AG10803 (cell line): Measurements from ENCODE around the gene HMGCLL1.

Source experiments
- DNase-seq: peaks from one replicate; pipeline ENCODE4 v3.0.0; 2010; ENCODE audit warnings: low read depth
- H3K4me3 ChIP-seq: 2 replicates; pipeline ENCODE4 v1.5.1; 2011; ENCODE audit warnings: mild to moderate bottlenecking, low read length, control low read depth
- CTCF ChIP-seq: conservative IDR thresholded peaks from 2 replicates; pipeline ENCODE4 v1.5.1; 2011; ENCODE audit warnings: mild to moderate bottlenecking, low read length, control low read depth, inconsistent platforms

Gene HMGCLL1

DNA sequence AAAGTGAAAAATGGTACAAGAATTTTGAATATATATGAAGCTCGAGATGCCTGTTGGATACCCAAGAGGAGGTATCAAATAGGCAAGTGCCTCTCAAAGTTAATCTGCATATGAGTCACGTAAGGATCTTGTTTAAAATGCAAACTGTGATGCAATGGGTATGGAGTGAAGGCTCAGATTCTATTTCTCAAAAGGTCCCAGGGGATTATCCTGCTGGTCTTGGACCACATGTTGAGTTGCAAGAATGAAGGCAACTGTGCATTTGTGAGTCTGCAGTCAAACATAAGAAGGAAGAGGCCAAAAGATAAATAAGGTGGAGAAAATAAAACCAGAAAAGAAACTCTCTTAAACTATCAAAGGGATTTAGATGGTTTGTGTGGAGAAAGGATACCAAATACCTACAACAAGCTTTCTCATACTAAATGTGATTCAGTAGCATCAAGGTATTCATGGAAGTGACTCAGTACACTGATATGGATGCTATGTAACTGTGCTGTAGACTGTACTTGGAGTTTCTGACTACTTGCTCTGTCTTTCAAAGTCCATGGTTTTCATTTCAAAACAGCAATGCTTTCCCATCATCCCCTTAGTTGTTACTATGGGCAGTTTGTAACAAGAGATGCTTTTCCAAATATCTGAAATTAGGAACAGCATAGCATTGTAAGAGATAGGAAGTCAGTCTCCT, 145.4 kb downstream of the HMGCLL1 start:
- H3K4me3 ChIP-seq, result no peak overlapping the region
- DNase-seq, result peak; percentile 62
- TF ChIP-seq CTCF, result no peak

DNA sequence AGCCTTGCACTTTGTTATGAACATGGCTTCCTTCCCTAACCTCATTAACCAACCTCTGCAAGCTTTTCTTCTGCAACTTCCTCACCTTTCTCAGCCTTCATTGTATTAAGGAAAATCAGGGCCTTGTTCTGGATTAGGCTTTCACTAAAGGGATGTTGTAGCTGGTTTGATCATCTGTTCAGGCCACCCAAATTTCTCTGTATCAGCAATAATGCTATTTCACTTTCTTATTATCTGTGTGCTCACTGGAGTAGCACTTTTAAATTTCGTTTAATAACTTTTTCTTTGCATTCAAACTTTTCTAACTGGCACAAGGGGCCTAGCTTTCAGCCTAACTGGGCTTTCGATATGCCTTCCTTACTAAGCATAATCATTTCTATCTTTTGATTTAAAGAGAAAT, 155.1 kb downstream of the HMGCLL1 start:
- DNase-seq, result no peak
- TF ChIP-seq CTCF, result no peak
- no peak overlapping the region for H3K4me3 ChIP-seq

- no peak for TF ChIP-seq CTCF
- no peak for DNase-seq
- H3K4me3 ChIP-seq, result no peak overlapping the region
Observed at GRCh38 chr6:55410674-55411073, 168.3 kb downstream of the HMGCLL1 start.

DNA sequence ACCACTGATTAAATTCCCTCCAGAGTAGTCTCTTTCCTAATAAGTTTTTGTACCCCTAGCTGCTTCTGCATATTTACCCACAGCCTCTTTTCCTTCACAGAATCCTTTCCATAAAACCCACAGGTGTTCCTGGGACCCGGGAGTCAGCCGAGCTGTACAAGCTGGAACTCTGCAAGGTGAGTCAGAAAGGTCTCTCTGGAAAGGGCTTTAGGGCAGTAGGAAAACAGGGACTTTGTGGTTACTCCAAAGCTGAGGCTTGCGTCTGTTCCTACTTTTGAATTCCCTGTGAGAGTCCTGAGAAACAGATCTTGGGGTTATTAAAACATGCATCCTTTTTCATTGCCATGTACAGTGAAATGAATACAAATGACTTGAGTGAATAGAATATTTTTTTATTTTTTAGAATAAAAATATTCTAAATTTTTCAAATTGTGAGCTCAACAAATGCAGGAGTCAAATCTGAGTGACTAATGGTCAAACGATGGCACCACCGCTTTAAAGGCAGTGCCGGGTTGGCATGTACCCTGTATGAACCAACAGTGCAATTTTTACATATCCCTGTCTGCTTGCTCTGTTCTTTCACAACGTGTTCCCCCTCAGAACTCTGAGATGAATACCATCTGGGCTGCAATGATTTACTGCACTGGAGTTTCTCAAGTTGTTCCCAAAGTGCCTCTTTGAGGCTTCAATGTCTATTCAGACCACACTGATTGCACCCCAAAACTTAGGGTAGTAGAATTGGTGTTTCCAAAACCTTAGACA, 173.3 kb downstream of the HMGCLL1 start:
- H3K4me3 ChIP-seq, result no peak overlapping the region
- no peak for TF ChIP-seq CTCF
- DNase-seq, result peak; percentile 3

- no peak overlapping the region for H3K4me3 ChIP-seq
- TF ChIP-seq CTCF, result no peak
- DNase-seq, result no peak
Observed at GRCh38 chr6:55399351-55399750, 179.6 kb downstream of the HMGCLL1 start.

DNA sequence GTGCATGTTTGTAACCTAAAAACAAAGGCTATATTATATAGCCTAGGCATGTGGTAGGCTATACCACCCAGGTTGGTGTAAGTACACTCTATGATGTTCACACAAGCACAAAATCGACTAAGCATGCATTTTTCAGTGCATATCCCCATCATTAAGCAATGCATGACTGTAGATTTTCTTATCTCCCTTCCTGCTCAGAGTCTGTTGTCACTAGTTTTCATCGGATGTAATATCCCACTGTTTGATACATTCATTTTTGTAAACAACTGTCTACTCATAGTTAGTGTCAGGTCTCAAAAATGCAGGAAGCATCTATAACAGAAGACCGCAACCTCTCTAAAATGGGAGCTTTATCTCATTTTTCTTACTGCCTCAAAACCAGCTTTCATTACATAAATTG, 181.0 kb downstream of the HMGCLL1 start:
- DNase-seq, result no peak
- TF ChIP-seq CTCF, result no peak
- H3K4me3 ChIP-seq, result no peak overlapping the region

DNA sequence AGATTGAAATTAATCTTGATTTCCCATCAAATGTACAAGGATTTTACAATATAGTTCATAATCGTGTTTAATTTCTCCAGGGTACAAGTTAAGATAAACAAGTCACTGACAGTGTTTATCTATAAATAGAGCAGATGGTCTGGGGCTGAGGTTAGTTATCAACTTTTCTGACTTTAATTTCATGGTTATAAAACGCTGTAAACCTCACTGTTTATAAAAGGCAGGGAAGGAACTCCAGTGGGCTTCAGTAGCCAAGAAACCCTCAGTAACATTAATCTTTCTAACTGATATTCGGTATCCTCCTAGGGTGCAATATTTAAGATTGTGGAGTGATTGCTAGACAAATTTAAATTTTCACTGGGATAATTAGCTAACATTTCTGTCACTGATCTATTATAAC, 183.1 kb downstream of the HMGCLL1 start:
- no peak for DNase-seq
- H3K4me3 ChIP-seq, result no peak overlapping the region
- TF ChIP-seq CTCF, result no peak
